HFFc6 (cell line): ENCODE data around the gene LPCAT3. TPM values are rescaled to one million over a fixed set of nuclear protein-coding genes. Genes with fewer than 3 reads are reported as not detected.
A peak's percentile ranks its signal among the peaks of the same experiment; 100 is the strongest.
"Not testable (repeated sequence)": the region's sequence is repeated elsewhere in the genome, so short reads cannot be mapped to it uniquely, and the experiment has no call there.

Experiments used
- DNase-seq: peaks from one replicate; pipeline ENCODE4 v3.0.0-alpha.2; 2018
- H3K27ac Mint-ChIP-seq: 2 replicates; pipeline ENCODE4 v1.8.0; 2020; ENCODE audit warnings: mild to moderate bottlenecking, mixed read lengths
- H3K27me3 Mint-ChIP-seq: 2 replicates; pipeline ENCODE4 v1.8.0; 2021; ENCODE audit warnings: mild to moderate bottlenecking, moderate library complexity, mixed read lengths; ENCODE audit not compliant: insufficient read depth
- H3K36me3 Mint-ChIP-seq: 2 replicates; pipeline ENCODE4 v1.8.0; 2021; ENCODE audit warnings: low read depth, mixed read lengths
- H3K4me1 Mint-ChIP-seq: 2 replicates; pipeline ENCODE4 v1.8.0; 2020; ENCODE audit warnings: low read depth, mixed read lengths
- H3K4me3 Mint-ChIP-seq: 2 replicates; pipeline ENCODE4 v1.8.0; 2020; ENCODE audit warnings: mild to moderate bottlenecking, moderate library complexity, mixed read lengths
- H3K9me3 Mint-ChIP-seq: 2 replicates; pipeline ENCODE4 v1.8.0; 2020; ENCODE audit warnings: mild to moderate bottlenecking, mixed read lengths
- CTCF ChIP-seq: fragments of 200-600 bp; sonication (generic); IDR thresholded peaks from 2 replicates; pipeline ENCODE4 v1.5.0; 2021; ENCODE audit warnings: antibody characterized with exemption, mild to moderate bottlenecking
- total RNA-seq, 6 experiments: library from RNA; stranded (reverse); fragmentation: NEBNext Ultra II Directional; extraction: Animal tissue kit (Norgen Biotek cat#: 25700); gene quantifications; 2 replicates in 1 of 6; 3 replicates in 5 of 6; pipeline ENCODE4 v1.2.3, GENCODE V29; 2021

Gene LPCAT3
- total RNA-seq, 6 experiments from 2014 or later: 17.4 to 28.4 (median 21.6) TPM

DNA sequence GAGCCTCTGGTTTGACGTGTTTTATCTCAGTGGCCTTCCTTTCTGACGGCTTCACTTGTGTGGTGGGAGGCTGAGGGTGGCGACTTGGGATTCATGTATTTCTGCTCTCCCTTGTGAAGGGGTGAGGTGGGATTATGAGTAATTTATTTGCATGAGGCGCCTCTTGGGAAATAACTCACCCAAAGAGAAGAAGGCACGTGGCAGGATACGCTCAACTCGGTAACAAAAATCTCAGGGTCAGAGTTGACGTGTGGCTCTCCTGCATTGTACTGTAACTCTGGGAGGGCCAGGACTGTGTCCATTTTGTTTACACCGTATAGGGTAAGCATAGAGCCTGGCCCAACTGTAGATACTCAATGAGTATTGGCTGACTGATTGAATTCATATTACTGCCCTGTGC, 27.6 kb upstream of the LPCAT3 start:
- Mint-ChIP-seq H3K4me1 (peaks cover 5% of the 10 kb centered on the region), H3K36me3 (no peaks in the 10 kb centered on the region), H3K27ac (no peak overlapping the region), H3K9me3 (no peaks in the 10 kb centered on the region), H3K27me3 (peaks cover 2% of the 10 kb centered on the region), H3K4me3 (no peak overlapping the region)
- no peak for TF ChIP-seq CTCF
- DNase-seq: no peak

- Mint-ChIP-seq H3K4me3 (no peak overlapping the region), H3K27ac (no peak overlapping the region), H3K4me1 (peaks cover 5% of the 10 kb centered on the region), H3K36me3 (peaks cover 4% of the 10 kb centered on the region; the same call in 1 of the 2 replicates), H3K9me3 (no peaks in the 10 kb centered on the region), H3K27me3 (no peaks in the 10 kb centered on the region; the same call in 1 of the 2 replicates)
- peak; percentile 76 for TF ChIP-seq CTCF
- DNase-seq: peak; percentile 41
Measured at GRCh38 chr12:7042842-7043241, 24.6 kb upstream of the LPCAT3 start.

DNA sequence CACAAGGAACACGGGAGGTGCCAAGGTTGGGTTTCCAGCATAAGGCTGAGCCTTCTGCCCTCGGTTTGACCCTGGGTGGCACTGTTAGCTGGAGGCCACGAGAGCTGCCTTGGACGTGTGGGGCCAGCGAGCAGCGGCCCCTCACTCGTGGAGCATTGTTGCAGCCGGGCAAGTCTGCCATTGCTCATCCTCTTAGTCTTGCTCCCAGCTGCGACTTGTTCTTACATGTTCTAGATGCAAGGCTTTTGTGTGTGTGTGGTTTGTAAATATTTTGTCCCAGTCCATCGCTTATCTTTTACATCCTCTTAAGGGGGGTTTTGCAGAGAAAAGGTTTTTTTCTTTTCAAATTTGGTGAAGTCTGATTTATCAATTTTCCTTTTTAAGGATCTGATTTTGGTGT, 21.1 kb upstream of the LPCAT3 start:
- peaks cover 4% of the 10 kb centered on the region; the same call in 1 of the 2 replicates for H3K36me3 Mint-ChIP-seq
- no peak for TF ChIP-seq CTCF
- H3K4me3 Mint-ChIP-seq: no peak overlapping the region
- peaks cover 9% of the 10 kb centered on the region for H3K27me3 Mint-ChIP-seq
- no peaks in the 10 kb centered on the region for H3K9me3 Mint-ChIP-seq
- no peak for DNase-seq
- H3K4me1 Mint-ChIP-seq: peaks cover 12% of the 10 kb centered on the region
- no peak overlapping the region for H3K27ac Mint-ChIP-seq

DNA sequence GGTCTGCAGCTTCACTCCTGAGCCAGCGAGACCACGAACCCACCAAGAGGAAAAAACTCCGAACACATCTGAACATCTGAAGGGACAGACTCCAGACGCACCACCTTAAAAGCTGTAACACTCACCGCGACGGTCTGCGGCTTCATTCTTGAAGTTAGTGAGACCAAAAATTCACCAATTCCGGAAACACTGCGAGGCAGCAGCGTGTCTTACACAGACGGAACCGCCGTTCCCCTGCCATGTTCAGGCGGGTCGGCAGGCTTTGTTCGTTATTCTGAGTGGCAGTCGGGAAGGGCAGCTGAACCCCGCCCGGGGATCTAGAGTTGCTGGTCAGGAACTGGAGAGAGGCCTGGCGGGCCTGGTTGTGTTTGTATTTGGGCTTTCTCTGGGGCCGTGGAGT, 20.3 kb upstream of the LPCAT3 start:
- peaks cover 12% of the 10 kb centered on the region for H3K4me1 Mint-ChIP-seq
- H3K27me3 Mint-ChIP-seq: peaks cover 9% of the 10 kb centered on the region
- DNase-seq: no peak
- H3K4me3 Mint-ChIP-seq: no peak overlapping the region
- H3K27ac Mint-ChIP-seq: no peak overlapping the region
- no peak for TF ChIP-seq CTCF
- peaks cover 4% of the 10 kb centered on the region; the same call in 1 of the 2 replicates for H3K36me3 Mint-ChIP-seq
- no peaks in the 10 kb centered on the region for H3K9me3 Mint-ChIP-seq

DNA sequence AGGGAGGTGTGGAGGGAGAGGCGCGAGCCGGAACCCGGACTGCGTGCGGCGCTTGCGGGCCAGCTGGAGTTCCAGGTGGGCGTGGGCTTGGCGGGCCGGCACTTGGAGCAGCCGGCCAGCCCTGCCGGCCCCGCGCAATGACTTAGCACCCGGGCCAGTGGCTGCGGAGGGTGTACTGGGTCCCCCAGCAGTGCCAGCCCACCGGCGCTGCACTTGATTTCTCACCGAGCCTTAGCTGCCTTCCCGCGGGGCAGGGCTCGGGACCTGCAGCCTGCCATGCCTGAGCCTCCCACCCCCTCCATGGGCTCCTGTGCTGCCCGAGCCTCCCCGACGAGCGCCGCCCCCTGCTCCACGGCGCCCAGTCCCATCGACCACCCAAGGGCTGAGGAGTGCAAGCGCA, 19.1 kb upstream of the LPCAT3 start:
- H3K36me3 Mint-ChIP-seq, H3K4me3 Mint-ChIP-seq, DNase-seq, H3K9me3 Mint-ChIP-seq, H3K4me1 Mint-ChIP-seq, H3K27ac Mint-ChIP-seq: not testable (repeated sequence)
- peaks cover 12% of the 10 kb centered on the region for H3K27me3 Mint-ChIP-seq

DNA sequence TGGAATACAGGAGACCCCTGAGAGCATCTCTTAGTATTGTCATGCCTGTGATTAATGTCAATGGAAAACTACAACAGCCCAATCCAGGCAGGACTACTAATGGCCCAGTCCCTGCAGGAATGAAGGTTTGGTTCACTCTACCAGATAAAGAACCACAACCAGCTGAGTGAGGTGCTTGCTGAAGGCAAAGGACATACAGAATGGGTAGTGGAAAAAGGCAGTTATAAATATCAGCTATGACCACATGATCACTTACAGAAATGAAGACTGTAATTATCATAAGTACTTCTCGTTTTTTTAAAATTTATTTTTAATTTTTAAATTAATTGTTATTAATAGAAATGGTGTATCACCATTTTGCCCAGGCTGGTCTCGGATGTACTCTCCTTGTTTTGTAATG, 17.2 kb upstream of the LPCAT3 start:
- H3K27ac Mint-ChIP-seq: no peak overlapping the region
- H3K4me1 Mint-ChIP-seq: peaks cover 6% of the 10 kb centered on the region; the same call in 1 of the 2 replicates
- peaks cover 14% of the 10 kb centered on the region for H3K27me3 Mint-ChIP-seq
- TF ChIP-seq CTCF: no peak
- H3K4me3 Mint-ChIP-seq: no peak overlapping the region
- DNase-seq: no peak
- peaks cover 4% of the 10 kb centered on the region; the same call in 1 of the 2 replicates for H3K36me3 Mint-ChIP-seq
- peaks cover 4% of the 10 kb centered on the region; the same call in 1 of the 2 replicates for H3K9me3 Mint-ChIP-seq
